SH-SY5Y (cell line): Measurements from ENCODE around the gene EPHB2.

Experiments
- GATA2 ChIP-seq: IDR thresholded peaks from 2 replicates; pipeline ENCODE4 v1.6.1; 2011; ENCODE audit warnings: mild to moderate bottlenecking, low read depth, low read length
- GATA3 ChIP-seq: IDR thresholded peaks from 2 replicates; pipeline ENCODE4 v1.6.1; 2011; ENCODE audit warnings: low read depth, mild to moderate bottlenecking, low read length, moderate library complexity

Gene EPHB2

DNA sequence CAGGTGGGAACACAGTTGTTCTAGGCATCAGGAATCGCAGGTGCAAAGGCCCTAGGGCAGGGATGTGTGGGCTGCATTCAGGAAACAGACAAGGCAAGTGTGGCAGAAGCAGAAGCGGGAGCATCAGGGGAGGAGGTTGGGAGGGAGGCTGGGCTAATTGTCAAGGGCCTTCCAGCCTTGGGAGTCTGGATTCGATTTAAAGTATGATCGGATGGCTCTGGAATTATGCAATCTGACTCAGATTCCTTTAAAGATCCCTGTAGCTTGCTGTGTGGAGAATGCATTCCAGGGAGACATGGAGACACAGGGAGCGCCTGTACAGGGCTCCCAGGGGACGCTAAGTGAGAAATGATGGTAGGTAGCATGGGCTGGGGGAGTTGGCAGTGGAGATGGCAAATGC, 175.6 kb downstream of the EPHB2 start:
- TF ChIP-seq GATA3, result no peak
- TF ChIP-seq GATA2, result no peak

DNA sequence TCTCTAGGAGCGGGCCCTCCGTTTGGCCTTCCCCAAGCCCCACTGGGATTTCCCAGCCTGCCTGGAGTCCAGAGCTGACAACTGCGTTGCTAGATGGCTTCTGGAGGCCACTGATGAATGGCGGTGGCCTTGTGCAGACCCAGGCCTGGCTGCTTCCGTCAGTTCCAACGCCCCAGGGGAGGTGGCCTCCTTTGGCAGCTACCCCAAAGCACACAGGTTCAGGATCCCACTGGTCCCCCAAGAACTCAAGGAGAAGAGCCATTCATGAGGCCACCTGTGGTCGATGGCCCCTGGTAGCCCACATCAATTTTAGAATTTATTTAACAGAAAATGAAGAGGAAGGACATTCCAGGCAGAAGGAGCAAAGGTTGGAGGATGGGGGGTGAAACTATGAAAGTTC, 176.9 kb downstream of the EPHB2 start:
- TF ChIP-seq GATA2 (no peak), GATA3 (no peak)

DNA sequence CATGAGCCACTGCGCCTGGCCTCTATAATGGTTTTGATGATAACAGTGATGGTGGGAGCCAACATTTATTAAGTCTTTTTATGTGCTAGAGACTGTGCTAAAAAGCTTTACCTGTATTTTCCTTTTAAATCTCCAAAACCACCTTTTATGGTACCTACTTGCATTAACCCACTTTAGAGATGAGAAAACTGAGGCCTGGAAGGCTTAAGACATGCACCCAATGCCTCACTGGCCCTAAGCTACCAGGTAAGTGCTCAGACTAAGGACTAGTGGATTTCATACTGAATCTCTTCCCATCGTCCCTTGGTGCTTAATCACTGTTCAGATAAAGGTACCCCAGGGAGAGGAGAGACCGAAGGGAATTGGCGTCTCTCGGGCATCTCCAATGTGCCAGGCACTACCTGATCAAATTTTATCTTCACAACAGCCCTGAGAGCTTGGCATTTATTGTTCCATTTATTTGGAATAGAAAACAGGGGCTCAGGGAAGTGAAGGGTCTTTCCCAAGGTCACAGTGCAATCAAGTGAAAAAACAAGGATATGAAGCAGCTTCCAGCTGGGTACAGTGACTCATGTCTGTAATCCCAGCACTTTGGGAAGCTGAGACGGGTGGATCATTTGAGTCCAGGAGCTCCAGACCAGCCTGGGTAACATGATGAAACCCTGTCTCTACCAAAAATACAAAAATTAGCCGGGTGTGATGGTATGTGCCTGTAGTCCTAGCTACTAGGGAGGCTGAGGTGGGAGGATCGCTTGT, 177.9 kb downstream of the EPHB2 start:
- no peak for TF ChIP-seq GATA3
- TF ChIP-seq GATA2, result no peak

DNA sequence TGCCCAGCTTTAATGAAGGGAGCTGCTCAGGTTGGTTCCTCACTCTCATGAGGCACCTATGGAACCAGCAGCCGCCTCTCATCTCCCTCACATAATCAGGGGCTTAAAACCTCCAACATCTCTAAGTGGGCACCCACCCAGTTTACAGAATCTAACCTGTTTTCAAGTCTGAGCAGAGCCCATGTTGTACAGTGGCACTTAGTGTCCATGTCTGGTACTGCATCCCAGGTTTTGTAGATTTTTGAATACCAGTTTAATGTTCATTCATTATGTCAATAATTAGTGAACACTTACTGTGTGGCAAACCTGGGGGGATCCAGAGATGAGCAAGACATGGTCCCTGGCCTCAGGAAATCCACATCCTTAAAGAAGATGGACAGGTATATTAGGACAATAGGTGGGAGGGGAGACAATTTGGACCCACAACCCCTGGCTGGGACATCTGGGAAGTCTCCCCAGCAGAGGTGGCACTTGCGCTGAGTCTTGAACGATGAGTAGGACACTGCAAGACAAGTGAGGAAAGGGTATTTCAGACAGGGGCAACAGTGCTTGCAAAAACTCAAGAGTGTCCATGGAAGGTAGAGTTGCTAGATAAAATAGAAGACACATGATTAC, 178.7 kb downstream of the EPHB2 start:
- TF ChIP-seq GATA2, result no peak
- TF ChIP-seq GATA3, result no peak

DNA sequence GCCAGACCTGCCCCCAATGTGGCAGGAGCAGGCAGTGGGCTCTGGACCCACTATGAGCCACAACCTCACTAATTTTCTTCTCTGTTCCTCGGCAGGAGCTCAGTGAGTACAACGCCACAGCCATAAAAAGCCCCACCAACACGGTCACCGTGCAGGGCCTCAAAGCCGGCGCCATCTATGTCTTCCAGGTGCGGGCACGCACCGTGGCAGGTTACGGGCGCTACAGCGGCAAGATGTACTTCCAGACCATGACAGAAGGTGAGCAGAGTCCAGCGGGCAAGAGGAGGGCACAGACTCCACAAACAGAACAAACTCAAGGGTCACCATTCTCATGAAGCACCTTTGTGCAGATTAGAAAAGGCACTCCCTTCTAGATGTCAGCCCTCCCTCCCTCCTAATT, 182.2 kb downstream of the EPHB2 start:
- TF ChIP-seq GATA2, result no peak
- no peak for TF ChIP-seq GATA3

DNA sequence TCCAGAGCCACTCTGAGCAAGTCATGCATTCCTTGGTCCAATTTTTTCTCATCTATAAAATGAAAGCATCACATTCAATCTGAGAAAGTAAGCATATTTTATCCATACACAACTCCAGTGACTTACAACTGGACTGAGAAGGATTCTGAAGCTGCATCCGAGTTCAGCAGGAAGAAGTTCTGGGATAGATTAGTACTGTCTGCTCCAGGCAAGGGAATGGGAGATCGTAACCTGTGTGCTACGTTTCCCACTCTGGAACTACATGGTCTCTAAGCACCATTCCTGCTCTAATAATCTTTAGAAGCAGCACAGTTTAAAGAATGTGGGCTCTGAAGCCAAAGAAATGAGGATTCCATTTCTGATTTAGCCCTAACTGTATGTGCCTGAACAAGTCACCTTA, 182.7 kb downstream of the EPHB2 start:
- TF ChIP-seq GATA2, result no peak
- TF ChIP-seq GATA3, result no peak

DNA sequence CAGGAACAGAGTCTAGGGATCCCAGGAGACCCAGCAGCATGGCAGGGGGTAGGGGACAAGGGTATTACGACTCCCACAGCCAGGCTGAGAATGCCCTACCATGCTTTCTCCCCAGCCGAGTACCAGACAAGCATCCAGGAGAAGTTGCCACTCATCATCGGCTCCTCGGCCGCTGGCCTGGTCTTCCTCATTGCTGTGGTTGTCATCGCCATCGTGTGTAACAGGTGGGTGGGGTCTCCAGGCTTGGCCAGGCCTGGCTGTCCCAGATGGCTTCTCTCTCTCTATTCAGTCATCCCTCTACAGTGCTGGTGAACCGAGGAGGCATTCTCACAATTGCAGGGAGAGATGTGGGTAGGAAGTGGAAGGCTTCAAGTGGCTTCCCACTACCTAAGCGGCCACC, 184.7 kb downstream of the EPHB2 start:
- TF ChIP-seq GATA3 (no peak), GATA2 (no peak)

DNA sequence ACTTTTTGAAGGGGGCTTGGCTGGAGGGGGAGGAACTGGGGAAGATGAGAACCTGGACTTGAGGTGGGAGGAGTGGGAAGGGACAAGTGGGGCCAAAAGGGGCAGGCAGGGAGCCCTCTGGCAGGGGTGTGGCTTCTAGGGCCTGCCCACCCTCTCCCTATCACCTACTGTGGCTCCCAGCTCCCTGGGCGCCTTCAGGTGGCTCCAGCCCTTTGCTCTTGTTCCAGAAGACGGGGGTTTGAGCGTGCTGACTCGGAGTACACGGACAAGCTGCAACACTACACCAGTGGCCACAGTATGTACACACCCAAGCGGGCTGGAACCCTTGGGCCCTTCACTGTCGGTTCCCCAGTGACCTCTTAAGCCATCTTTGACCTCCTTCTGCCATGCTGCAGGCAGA, 185.5 kb downstream of the EPHB2 start:
- TF ChIP-seq GATA2 (no peak), GATA3 (no peak)

DNA sequence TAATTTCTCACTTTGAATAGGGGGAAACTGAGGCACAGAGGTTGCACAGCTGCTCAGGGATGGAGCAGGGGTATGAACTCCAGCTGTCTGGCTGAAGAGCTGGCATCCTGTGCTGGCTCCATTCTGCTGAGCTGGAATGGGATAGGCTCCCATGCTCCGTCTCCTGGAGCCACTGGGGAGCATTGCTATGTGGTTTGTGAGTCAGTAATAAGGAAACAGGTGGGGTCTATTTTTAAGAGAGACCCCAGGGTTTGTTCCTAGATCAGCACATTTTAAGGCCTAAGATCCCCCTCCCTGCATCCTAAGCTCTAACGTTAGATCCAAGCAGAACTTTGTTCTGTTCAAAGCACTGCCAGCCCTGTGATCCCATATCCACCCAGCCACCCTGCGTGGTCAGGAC, 189.8 kb downstream of the EPHB2 start:
- no peak for TF ChIP-seq GATA2
- TF ChIP-seq GATA3, result no peak

DNA sequence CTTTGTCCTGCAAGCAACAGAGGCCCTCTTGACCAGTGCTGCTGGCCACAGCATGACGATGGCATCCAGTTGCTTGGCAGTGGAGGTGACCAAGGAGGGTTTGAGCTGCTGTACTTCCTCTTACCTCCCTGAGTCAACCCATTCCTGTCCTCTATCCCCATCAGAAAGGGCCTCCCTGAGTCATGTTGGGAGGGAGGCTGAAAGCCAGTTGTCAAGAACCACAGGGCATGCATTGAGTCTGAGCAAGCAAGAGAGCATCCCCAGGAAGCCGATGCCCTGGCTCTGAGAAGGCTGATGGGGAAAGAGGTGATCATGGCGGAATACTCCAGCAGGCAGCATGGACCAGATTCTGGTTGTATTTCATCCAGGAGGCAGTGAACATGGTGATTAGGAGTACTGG, 192.5 kb downstream of the EPHB2 start:
- TF ChIP-seq GATA3 (no peak), GATA2 (no peak)

DNA sequence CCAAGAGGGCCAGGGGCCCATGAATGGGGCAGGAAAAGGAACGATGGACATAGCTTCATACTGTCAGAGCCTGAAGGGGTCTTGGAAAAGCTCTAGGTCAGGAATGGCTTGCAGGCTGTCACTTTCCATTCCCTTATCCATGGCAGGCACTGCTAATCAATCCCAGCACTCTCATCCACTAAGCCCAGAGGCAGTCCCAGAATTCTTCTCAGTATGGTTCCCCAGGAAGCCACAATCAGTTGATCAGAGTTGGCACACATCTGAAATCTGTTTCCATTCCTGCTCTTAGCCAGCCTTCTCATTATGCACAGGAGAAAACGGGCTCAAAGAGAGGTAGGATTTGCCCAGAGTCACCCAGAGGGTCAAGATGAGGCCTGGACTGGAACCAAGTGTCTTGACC, 196.3 kb downstream of the EPHB2 start:
- TF ChIP-seq GATA3 (no peak), GATA2 (no peak)

DNA sequence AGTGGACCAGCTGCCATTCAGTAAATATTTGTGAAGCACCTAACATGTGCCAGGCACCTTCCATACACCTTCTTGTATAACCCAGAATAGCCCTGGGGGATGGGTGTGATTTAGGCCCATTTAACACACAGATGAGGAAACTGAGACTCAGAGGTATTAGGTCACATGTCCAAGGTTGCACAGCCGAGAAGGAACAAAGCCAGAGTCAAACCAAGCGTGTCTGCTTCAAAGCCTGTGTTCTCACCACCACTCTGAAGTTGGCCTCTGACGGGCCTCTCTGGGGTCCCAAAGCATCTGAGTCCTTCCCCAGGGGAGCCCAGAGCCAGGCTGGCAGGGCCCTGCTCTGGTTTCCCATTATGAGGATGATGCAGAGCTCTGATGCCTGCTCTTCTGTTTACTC, 196.9 kb downstream of the EPHB2 start:
- no peak for TF ChIP-seq GATA3
- TF ChIP-seq GATA2, result no peak

DNA sequence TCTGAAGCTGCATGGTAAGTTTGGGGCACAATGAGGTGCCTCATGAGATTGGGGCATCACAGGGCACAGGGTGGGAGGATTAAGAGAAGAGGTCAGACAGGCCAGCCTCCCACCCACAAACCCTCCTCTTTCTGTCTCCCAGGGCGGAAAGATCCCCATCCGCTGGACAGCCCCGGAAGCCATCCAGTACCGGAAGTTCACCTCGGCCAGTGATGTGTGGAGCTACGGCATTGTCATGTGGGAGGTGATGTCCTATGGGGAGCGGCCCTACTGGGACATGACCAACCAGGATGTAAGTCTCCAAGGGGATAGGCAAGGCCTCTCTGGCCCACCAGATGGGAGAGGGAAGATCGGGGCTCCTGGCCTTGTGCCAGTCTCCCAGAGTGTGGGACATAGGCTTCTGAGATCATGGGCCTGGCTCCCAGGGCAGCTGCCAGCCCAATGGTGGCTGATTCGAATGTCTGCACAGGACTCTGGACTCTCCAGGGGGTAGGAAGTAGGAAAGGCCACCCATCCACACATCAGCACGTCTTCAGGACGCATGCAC, 198.3 kb downstream of the EPHB2 start:
- TF ChIP-seq GATA2, result no peak

DNA sequence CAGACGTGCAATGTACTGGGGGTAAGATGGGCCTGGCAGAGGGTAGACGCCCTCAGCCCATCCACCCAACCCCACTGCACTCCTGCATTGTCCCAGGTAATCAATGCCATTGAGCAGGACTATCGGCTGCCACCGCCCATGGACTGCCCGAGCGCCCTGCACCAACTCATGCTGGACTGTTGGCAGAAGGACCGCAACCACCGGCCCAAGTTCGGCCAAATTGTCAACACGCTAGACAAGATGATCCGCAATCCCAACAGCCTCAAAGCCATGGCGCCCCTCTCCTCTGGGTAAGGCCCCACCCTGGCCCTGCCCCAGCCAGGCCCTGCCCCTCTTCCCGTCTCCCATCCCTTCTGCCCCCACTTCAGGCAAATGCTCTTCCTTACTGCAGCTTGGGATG, 199.6 kb downstream of the EPHB2 start:
- TF ChIP-seq GATA3 (no peak), GATA2 (no peak)

DNA sequence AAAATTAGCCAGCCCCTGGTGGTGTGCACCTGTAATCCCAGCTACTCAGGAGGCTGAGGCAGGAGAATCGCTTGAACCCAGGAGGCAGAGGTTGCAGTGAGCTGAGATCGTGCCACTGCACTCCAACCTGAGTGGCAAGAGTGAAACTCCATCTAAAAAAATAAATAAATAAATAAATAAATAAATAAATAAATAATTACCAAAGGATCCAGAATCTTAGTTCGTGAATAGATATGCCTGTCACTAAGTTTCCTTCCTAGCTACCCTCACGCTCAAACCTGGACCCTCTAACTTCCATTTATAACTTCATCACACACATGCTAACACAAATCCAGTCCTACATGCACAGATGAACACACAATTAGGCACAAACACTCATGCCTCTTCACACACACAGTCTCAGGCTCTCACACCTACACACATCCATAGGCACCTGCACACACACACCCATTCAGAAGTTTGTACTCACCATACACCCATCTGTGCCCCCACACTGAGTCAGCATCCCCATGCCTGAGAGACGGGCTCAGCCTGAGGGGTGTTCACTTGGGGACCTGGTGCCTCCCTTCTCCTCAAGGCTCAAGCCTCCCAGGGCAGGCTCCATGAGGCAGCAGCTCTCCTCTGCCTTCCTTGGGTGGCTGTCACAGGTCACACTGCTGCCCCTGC, 200.5 kb downstream of the EPHB2 start:
- TF ChIP-seq GATA3, result no peak
- TF ChIP-seq GATA2, result no peak
